ENCODE measurements around the gene PFDN6.
"Not testable (repeated sequence)": the region's sequence is repeated elsewhere in the genome, so short reads cannot be mapped to it uniquely, and the experiment has no call there.

The PFDN6 gene

DNA sequence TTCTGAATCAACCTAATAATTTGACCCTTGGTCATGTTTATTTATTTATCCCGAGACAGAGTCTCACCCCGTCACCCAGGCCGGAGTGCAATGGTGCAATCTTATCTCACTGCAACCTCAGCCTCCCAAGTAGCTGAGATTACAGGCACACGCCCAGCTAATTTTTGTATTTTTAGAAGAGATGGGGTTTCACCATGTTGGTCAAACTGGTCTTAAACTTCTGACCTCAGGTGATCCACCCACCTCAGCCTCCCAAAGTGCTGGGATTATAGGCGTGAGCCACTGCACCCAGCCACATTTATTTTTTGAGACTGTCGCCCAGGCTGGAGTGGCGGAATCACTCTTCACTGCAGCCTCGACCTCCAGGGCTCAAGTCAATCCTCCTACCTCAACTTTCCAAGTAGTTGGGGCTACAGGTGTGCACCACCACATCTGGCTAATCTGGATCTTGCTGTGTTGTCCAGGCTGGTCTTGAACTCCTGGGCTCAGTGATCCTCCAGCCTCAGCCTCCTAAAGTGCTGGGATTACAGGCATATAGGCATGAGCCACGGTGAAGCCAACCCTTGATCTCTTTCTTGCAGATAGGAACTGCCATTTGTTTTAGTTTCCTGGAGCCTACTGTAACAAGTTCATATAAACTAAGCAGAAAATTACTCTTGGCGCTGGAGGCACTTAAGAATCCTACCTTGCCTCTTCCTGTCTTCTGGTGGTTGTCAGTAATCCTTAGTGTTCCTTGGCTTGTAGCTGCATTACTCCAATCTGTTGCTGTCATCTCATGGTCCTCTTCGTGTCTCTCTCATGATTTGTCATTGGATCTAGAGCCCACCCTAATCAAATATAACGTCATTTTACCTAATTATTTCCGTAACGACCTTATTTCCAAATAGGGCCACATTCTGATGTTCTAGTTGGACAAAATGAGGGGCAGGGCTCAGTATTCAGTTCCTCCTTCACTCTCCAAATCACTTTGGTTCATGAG, 15.2 kb upstream of the PFDN6 start:
- no peak for DNase-seq

DNA sequence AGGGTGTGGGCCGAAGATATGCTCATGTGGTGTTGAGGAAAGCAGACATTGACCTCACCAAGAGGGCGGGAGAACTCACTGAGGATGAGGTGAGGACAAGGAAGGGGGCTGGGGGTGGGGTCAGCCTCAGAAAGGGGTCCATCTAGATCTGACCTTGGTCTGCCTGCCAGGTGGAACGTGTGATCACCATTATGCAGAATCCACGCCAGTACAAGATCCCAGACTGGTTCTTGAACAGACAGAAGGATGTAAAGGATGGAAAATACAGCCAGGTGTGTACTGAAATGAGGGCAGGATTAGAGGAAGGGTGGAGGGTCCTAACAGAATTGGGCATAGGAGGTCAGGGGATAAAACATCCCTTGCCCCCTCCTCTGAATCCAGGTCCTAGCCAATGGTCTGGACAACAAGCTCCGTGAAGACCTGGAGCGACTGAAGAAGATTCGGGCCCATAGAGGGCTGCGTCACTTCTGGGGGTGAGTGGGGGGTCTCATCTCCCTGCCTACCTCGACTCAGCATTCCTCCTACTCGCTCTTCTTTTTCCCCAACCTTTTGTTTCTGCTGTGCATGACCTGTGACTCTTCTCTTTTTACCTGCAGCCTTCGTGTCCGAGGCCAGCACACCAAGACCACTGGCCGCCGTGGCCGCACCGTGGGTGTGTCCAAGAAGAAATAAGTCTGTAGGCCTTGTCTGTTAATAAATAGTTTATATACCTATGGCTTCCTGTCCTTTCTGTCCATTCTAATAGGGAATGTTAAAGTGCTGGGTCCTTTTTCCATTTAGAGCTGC, 13.4 kb upstream of the PFDN6 start:
- DNase-seq, result not testable (repeated sequence)

DNA sequence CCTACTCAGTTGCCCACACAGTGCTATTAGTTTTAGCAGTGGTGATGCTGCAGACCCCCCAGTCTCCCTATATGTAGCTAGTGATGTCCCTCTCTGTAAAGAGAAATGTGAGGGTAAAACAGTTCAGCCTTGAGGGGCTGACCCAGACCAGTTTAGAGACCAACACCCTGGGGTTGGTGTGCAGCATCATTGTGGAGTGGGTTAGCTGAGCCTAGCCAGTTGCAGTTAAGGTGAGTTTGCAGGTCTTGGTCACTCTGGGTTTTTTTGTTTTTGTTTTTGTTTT, 12.9 kb upstream of the PFDN6 start:
- DNase-seq, result no peak

DNA sequence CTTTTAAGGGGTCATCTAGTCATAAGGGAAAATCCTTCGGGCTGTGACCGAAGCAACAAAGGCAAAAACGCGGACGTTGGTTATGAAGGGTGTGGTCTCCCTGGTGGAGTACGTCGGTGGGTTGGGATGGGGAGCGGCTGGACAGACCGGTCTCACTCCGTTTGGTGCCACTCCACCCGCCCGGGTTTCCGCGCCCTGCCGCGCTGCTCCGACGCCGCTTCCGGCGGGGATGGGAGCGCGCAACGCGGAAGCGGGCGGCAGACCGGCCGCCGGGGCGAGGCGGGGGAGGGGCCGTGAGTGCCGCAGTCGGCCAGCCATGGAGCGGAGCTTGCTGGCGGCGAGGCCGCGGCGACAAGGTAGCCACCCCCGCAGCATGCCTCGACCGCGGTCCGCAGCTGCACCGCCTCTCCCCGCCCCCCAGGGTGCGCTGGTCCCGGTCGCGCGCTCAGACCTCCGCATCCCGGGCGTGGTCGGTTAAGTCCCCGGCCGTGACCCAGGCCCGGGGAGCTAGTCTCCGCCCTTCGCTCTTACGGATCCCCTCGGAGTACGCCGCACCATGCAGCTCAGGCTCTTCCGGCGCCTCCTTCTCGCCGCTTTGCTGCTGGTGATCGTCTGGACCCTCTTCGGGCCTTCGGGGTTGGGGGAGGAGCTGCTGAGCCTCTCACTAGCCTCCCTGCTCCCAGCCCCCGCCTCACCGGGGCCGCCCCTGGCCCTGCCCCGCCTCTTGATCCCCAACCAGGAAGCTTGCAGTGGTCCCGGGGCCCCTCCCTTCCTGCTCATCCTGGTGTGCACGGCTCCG, 12.3 kb upstream of the PFDN6 start, which contains the start of gene B3GALT4:
B3GALT4 (plus strand) TSS at position 260 of the 799 bp plus-strand sequence; CDS start at position 557, 297 bp downstream.
- peak; percentile 86 for DNase-seq

DNA sequence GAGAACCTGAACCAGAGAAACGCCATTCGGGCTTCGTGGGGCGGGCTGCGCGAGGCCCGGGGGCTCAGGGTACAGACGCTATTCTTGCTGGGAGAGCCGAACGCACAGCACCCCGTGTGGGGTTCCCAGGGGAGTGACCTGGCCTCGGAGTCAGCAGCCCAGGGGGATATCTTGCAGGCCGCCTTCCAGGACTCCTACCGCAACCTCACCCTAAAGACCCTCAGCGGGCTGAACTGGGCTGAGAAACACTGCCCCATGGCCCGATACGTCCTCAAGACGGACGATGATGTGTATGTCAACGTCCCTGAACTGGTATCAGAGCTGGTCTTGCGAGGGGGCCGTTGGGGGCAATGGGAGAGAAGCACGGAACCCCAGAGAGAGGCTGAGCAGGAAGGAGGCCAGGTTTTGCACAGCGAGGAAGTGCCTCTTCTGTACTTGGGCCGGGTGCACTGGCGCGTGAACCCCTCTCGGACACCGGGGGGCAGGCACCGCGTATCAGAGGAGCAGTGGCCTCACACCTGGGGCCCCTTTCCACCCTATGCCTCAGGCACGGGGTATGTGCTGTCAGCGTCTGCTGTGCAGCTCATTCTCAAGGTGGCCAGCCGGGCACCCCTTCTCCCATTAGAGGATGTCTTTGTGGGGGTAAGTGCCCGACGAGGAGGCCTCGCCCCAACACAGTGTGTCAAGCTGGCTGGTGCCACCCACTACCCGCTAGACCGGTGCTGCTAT, 11.6 kb upstream of the PFDN6 start:
- DNase-seq, result no peak

DNA sequence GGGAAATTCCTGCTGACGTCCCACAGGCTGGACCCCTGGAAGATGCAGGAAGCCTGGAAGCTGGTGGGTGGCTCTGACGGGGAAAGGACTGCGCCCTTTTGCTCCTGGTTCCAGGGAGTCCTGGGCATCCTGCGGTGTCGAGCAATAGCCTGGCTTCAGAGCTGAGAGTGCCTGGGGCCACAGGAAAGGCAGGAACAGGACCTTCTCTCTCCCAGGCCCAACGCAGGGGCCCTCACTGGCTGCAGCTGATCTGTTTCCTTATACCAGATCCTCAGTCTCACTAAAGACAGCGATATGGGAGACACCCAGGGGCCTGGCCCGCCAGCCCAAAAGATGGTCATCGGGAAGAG, 11.0 kb upstream of the PFDN6 start:
- no peak for DNase-seq

DNA sequence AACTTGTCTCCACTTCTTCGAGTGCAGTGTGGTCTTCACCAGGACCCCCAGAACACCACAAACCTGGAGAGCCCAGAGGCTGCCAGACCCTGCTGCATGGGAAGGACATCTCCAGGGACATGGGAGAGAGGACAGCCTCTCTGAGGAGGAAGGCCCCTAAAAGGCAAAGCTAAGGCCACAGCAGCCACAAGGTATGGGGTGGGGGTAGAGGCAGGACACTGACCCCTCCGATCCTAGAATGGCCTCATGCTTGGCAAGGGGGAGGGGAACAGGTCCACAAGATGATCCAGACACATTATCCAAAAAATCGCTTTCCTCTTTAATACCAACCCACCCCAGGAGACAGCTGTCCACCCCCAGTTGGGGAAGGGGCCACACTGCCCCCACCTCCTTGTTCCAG, 10.6 kb upstream of the PFDN6 start:
- no peak for DNase-seq

DNA sequence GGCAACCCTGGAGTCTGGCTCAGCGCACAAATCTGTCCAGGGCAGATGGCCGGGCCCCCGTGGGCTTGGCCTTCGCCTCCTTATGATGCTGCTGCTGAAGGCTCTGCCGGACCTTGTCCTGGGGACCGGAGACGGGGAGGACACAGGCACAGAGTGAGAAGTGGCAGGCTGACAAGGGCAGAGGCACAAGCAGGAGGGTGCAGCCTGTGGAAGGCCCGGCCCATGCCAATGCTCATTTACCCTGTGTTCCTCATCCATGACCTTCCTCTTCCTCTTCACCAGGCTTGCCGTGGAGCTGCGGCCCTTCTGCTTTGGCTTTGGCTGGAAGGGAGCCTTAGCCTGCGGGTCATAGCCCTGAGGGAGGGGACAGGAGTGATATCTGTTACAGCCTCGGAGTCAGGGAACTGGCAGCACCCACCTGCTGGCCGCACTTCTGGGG, 10.1 kb upstream of the PFDN6 start:
- no peak for DNase-seq

DNA sequence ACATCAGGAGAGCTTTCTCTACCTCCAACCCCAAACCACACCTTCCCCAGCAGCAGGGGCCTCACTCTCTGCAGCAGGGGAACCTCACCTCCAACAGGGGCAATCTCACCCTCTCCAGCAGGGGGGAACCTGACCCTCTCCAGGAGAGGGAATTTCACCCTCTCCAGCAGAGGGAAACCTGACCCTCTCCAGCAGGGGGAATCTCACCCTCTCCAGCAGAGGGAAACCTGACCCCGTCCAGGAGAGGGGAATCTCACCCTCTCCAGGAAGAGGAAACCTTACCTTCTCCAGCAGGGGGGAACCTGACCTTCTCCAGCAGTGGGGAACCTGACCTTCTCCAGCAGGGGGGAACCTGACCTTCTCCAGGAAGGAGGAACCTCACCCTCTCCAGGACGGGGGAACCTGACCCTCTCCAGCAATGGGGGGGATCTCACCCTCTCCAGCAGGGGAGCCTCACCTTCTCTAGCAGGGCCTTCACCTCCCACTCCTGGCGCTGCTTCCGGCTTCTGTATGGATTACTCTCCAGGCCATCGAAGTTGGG, 9.4 kb upstream of the PFDN6 start:
- DNase-seq, result peak; percentile 62

DNA sequence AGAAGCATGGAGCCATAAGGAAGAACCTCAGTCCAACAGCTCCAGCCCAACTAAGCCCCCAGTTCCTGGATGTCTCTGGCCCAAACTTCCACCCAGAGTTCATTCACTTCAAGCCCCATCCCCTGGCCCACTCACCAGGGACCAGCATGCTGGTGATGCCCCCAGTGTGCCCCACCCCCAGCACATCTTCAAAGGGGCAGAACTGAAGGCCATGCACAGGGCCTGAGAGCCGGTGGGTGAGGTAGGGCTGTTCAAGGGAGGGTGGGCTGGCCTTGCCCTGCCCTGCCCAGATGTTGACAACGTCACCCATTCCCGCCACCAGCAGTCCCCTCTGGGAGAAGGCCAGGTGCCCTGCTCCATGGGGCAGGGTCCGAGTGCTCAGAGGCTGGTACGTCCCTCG, 8.9 kb upstream of the PFDN6 start:
- DNase-seq, result no peak

DNA sequence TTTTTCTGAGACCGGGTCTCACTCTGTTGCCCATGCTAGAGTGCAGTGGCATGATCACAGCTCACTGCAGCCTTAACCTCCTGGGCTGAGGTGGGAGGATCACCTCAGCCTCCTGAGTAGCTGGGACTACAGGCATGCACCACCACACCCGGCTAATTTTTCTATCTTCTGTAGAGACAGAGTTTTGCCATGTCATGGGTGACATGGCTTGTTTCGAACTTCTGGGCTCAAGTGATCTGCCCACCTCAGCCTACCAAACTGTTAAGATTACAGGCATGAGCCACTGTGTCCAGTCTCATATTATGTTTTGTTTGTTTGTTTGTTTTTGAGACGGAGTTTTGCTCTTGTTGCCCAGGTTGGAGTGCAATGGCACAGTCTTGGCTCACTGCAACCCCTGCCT, 4.2 kb upstream of the PFDN6 start:
- DNase-seq, result not testable (repeated sequence)

DNA sequence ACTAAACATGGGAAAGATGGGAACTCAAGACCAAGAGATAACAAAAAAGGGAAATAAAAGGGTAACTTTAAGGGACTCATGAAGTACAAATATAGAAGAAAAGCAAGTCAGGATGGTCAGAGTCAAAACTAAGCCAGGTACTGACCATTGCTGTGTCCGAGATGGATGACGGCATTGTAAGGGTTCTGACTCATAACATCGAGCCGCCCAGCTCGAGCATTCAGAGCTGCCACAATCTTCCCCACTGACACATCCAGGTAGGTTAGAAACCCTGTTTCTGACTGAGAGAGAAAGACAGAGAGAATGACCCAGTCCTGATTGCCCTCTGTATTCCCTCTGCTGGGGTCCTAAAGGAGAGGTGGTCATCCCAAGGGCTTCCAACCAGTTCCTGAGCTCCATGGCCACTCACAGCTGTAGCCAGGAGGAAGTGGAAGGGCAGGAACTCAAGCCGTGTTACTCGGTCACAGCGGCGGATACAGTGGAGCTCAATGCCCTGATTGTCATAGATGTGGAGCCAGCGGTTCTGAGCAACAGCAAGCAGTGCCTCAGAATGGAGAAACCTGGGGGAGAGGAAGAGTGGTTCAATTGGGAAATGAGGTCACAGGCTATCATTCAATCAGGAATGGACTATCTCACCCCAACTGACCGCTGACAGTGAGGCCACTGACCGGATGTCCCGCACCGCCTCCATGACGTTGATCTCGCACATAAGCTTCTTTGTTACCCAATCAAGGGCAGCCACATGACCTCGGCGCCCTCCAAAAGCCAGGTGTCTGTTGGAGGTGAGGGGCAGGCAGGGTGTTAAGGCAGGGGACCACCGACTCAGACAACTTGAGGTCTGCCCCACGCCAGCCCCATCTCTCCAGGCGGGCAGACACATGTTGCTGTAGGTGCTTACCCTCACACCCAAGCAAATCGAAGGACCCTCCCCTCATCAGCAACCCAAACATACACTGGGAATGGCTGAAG, 2.2 kb upstream of the PFDN6 start:
- no peak for DNase-seq

DNA sequence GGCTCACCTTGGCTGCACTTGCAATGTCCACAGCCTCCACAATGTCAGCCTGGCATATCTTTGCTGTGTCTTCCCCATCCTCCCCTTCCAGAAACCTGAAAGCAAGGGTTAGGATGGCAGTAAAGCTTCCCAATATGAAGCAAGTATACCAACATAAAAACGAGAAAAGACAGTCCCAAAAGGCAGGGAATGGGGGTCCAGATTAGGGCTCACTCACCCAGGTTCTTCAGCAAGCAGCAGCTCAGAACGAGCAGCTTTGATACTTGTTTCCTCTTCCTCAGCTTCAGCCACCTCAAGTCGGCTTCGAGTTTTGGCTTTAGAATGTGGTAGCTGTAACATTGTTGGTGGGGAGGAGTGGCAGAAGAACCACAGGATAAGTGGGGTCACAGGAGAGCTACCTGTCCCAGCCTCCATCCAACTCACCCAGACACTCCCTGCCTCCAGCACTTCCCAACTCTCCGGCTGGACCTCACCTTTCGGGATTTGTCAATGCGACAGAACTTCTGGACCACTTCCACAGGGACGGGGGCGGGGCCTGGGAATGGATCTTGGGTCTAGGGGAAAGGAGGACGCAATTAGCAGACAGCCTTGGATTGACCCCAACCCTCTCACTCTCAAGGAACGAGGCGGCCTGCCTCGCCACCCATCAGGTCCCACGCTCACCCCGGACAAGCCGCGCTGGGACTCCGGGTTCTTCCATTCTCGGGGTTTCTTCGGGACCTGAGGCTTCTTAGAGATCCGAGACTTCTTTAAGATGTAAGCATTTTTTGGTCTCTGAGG, 1.1 kb upstream of the PFDN6 start:
- DNase-seq, result no peak

DNA sequence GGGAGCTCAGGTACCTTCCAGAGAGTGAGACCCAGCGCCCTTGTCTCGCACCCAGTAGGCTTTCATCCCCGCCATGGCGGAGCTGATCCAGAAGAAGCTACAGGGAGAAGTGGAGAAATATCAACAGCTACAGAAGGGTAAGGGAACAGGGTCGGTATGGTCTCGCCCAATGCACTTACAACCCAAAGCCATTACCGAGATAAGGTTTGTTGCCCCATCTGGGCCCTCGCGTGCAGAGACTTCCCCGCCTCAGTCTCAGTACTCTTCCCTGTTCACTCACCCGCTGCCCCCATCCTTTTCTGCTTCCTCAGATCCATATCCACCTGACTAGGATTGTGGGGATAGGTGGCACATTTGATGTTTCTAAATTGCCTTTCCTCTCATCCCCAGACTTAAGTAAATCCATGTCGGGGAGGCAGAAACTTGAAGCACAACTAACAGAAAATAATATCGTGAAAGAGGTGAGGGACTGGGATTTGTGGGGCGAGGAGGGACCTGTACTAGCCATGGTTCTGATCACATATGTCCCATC, 449 bp downstream of the PFDN6 start:
- DNase-seq, result no peak

DNA sequence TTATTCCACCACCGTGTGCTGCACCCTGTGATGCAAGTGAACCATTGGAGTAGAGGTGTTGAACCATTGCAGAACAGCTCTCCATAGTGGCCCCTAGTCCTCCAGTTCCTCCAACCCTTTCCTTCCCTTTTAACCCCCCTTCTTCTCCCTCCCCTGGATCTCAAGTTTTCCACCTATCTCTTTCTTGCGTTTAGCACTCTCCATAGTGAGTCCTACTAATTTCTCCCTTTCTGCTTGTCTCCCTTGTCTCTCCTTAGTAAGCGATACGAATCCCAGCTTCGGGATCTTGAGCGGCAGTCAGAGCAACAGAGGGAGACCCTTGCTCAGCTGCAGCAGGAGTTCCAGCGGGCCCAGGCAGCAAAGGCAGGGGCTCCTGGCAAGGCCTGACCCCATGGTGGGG, 1.1 kb downstream of the PFDN6 start:
- DNase-seq, result no peak

DNA sequence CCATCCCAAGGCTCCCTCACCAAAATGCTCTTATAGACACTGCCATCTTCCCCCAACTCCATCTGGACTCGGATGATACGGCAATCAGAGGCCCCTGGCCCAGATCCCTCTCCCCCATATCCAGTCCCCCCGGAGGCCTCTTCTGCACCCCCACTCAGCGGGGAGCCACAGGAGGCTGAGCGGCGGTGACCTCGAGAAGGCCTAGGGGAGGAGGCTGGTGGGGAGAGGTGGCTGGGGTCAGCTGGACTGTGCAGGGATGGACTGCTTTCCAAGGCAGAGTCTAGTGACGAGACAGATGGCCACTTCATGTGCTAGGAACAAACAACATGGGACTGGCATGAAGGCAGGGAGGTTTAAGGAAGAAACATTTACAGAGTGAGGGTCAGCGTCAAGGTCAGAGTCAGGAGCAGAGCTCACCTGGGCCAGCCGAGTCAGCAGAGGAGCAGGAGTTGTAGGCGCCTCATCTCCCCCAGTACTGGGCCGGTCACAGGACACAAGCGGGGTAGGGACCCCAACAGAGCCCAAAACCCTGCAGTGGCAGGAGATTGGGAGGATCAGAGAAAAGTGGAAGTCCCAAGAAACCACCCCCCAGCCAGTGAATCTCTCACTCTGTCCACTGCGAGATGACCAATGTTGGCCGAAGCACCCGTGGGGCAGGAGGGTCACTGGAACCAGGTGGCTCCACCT, 3.7 kb downstream of the PFDN6 start:
- DNase-seq, result no peak

DNA sequence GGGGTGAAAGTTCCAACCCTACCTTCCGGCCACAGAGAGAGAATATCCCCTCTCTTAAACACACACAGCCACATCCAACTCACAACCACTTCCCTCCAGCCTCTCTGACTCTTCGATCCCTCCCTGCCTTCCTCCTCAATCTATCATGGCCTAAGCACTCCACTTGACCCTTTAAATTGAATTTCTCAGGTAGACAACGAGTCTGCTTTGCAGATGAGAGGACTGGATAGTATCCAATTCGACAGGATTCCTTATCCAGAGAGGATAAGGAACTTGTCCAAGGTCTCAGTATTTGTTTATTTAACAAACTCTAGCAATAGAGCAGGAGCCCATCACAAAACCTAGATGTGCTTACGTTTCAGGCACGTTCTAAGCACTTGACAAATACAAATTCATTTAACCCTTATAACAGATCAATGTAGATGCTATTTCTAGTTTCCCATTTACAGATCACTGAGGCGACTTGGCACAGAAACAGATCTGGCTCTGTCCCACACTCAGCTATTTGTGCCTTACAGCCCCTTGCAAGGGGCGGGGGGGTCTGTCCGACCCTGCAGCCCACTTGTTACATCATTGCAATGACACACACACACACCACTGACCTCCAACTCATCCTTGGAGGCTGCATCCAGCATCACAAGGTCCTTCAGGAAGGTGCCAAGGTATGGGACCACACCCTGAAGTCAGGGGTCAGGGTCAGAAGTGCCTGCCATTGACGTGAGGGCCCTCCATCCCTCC, 4.9 kb downstream of the PFDN6 start:
- DNase-seq, result no peak

DNA sequence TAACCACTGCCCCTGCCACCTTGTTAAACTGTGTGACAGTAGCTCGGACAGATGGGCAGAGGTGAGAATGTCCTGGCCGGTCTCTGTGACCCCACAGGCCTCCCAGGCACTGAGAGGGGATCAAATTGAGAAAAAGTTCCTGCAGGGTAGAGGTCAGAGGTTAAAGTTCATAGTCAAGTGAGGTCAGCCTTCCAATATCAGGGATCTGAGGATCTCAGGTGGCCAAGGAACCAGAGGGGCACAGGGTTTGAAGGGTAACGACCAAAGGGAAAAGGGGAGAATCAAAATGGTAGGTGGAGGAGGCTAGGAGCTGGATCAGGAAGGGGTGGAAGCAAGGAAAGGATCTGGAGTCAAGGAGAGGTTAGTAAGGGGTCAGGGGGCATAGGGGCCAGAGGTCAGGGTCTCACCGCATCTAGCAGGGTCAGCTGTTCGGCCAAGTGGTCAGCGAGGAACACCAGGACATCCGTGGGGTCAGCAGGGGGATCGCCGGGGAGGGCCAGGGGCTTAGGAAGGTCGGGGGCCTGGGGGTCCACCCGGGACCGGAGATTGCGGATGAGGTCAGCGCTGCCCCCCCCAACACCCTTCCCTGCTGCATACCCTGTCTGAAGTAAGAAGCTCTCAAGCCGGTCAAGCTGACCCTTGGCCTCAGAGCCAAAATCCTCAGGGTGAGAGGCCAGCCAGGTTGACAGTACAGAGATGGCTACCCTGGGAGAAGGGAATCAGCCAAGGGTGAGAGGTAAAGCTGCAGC, 6.4 kb downstream of the PFDN6 start:
- DNase-seq, result no peak

All from DMS 273 treated with DMSO at 0.1 percent for 48 hours (cell line).